ENCODE measurements around the gene KRT72. TPM values are rescaled to one million over a fixed set of nuclear protein-coding genes. Genes with fewer than 3 reads are reported as not detected.

The KRT72 gene
- total RNA-seq (10 to 100 TPM; 10.1 to 52.7 (median 28.7) TPM), total RNA-seq (0 to 54.7 (median 16.5) reads per million in 29 experiments)
- 22.7 TPM for total RNA-seq (2013)

GRCh38 chr12:52600941-52601481 lies at the start of gene KRT72:
TSS of gene KRT72 (minus strand) at chr12:52601463. CDS start at chr12:52601452, 11 bp downstream.
- no peak within 1 kb of the TSS for H3K27ac ChIP-seq (ENCODE audit: low read length)
- H3K9me3 ChIP-seq, result no peaks in the 10 kb centered on the region
- peaks cover 30 to 36% of the 10 kb centered on the region in 2 experiments for H3K4me1 ChIP-seq (ENCODE audit: control insufficient read depth in 1 of 2, extremely low read depth in 1 of 2, insufficient read depth in 2 of 2, low read length in 2 of 2)
- no peaks in the 10 kb centered on the region for H3K36me3 Mint-ChIP-seq
- WGBS (ENCODE audit: insufficient coverage), result 67% methylated on average over 48 of the region's 48 CpGs
- ATAC-seq (replicated peaks in 1 of 4) (no peak), DNase-seq (peak in 1 of 35 experiments; percentile 5)
- H3K27ac Mint-ChIP-seq, result peak within 1 kb of the TSS in 1 of 2 donors; percentile 70
- H3K4me3 ChIP-seq (ENCODE audit: control insufficient read depth in 1 of 2, extremely low read depth in 1 of 2, low read length in 1 of 2), result no peak within 1 kb of the TSS
- H3K27me3 ChIP-seq (replicated peaks in 1 of 2; ENCODE audit: control insufficient read depth in 2 of 2, extremely low read depth in 1 of 2, insufficient read depth in 2 of 2, low read length in 1 of 2), result peaks cover 0 to 15% of the 10 kb centered on the region in 2 experiments
- CTCF ChIA-PET, result no interaction called here
- POLR2A ChIA-PET, result no interaction called here
- peak within 1 kb of the TSS in 1 of 3 donors; percentile 58 for H3K4me3 Mint-ChIP-seq
- peaks cover 5 to 7% of the 10 kb centered on the region in 2 donors for H3K27me3 Mint-ChIP-seq
- peaks cover 46 to 59% (median 48%) of the 10 kb centered on the region in 3 donors for H3K4me1 Mint-ChIP-seq
- H3K36me3 ChIP-seq (ENCODE audit: control insufficient read depth in 2 of 2, extremely low read depth in 1 of 2, insufficient read depth in 1 of 2, low read length in 1 of 2), result no peaks in the 10 kb centered on the region
- no peaks in the 10 kb centered on the region for H3K9me3 Mint-ChIP-seq

GRCh38 chr12:52650520-52651081 lies 49.3 kb upstream of the KRT72 start:
- Histone ChIP-seq H3K27ac (ENCODE audit: low read length) (no peak overlapping the region), H3K36me3 (ENCODE audit: control insufficient read depth in 2 of 2, extremely low read depth in 1 of 2, insufficient read depth in 1 of 2, low read length in 1 of 2) (no peaks in the 10 kb centered on the region), H3K4me1 (ENCODE audit: control insufficient read depth in 1 of 2, extremely low read depth in 1 of 2, insufficient read depth in 2 of 2, low read length in 2 of 2) (peaks cover 38 to 44% of the 10 kb centered on the region in 2 experiments), H3K9me3 (no peaks in the 10 kb centered on the region), H3K4me3 (ENCODE audit: control insufficient read depth in 1 of 2, extremely low read depth in 1 of 2, low read length in 1 of 2) (no peak overlapping the region), H3K27me3 (replicated peaks in 1 of 2; ENCODE audit: control insufficient read depth in 2 of 2, extremely low read depth in 1 of 2, insufficient read depth in 2 of 2, low read length in 1 of 2) (peaks cover 0 to 14% of the 10 kb centered on the region in 2 experiments)
- Mint-ChIP-seq H3K36me3 (no peaks in the 10 kb centered on the region), H3K9me3 (peaks cover 0 to 4% (median 0%) of the 10 kb centered on the region in 3 donors), H3K4me3 (peak overlapping the region in 1 of 3 donors; percentile 42), H3K27ac (no peak overlapping the region), H3K4me1 (peaks cover 52 to 55% (median 53%) of the 10 kb centered on the region in 3 donors), H3K27me3 (peaks cover 0 to 2% of the 10 kb centered on the region in 2 donors)
- DNase-seq (no peak), ATAC-seq (replicated peaks in 1 of 4) (no peak)
- CTCF ChIA-PET, result no interaction called here
- 84% methylated on average over 9 of the region's 12 CpGs for WGBS (ENCODE audit: insufficient coverage)
- POLR2A ChIA-PET, result no interaction called here

GRCh38 chr12:52649066-52649465 lies 47.8 kb upstream of the KRT72 start:
- H3K27me3 ChIP-seq (replicated peaks in 1 of 2; ENCODE audit: control insufficient read depth in 2 of 2, extremely low read depth in 1 of 2, insufficient read depth in 2 of 2, low read length in 1 of 2), result peaks cover 0 to 8% of the 10 kb centered on the region in 2 experiments
- no peak overlapping the region for H3K27ac ChIP-seq (ENCODE audit: low read length)
- no peaks in the 10 kb centered on the region for H3K36me3 ChIP-seq (ENCODE audit: control insufficient read depth in 2 of 2, extremely low read depth in 1 of 2, insufficient read depth in 1 of 2, low read length in 1 of 2)
- ATAC-seq (replicated peaks in 1 of 4) (no peak), DNase-seq (no peak)
- H3K27ac Mint-ChIP-seq, result peak overlapping the region; percentile 68 to 71
- ChIA-PET CTCF (interaction anchor here in 1 of 2 donors (0.7 kb wide), 1 partner anchor 12 kb away, joined by 3 read pairs; no protein-coding TSS in a partner anchor), POLR2A (no interaction called here)
- peaks cover 3 to 5% (median 4%) of the 10 kb centered on the region in 3 donors for H3K9me3 Mint-ChIP-seq
- 57% methylated on average over 6 of the region's 6 CpGs for WGBS (ENCODE audit: insufficient coverage)
- peaks cover 4% of the 10 kb centered on the region for H3K36me3 Mint-ChIP-seq
- H3K4me1 ChIP-seq (ENCODE audit: control insufficient read depth in 1 of 2, extremely low read depth in 1 of 2, insufficient read depth in 2 of 2, low read length in 2 of 2), result peaks cover 53 to 54% of the 10 kb centered on the region in 2 experiments
- H3K4me3 Mint-ChIP-seq, result peak overlapping the region in 1 of 3 donors; percentile 1
- peaks cover 62 to 66% (median 65%) of the 10 kb centered on the region in 3 donors for H3K4me1 Mint-ChIP-seq
- H3K27me3 Mint-ChIP-seq, result no peaks in the 10 kb centered on the region
- H3K9me3 ChIP-seq, result no peaks in the 10 kb centered on the region
- no peak overlapping the region for H3K4me3 ChIP-seq (ENCODE audit: control insufficient read depth in 1 of 2, extremely low read depth in 1 of 2, low read length in 1 of 2)

DNA sequence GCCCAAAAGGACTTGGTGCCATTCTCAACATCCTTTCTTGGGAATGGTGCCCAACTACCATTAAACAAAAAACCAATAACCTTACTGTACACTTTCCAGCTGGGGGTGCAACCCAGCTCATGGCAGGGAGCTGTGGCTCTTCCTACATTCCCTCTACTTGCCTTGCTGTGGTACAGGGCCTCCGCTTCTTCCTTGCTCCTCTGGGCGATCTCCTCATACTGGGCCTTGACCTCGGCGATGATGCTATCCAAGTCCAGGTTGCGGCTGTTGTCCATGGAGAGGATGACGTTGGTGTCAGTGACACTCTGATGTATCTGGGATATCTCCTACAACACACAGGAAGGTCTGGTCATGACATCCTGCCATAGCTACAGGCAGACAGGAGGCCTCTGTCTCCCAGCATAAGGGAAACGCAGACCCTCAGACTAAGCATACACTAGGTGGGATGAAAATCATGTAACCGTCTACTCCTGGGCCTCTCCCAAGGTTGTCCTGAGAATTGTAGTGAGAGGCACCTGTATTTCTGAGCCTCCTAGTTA lies 46.8 kb upstream of the KRT72 start:
- peak overlapping the region; percentile 98 to 100 for H3K27ac Mint-ChIP-seq
- ChIA-PET CTCF (interaction anchor here in 1 of 2 donors (1.0 to 1.1 kb wide), 2 partner anchors 62 to 222 kb away, joined by 3 to 4 read pairs; no protein-coding TSS in a partner anchor), POLR2A (no interaction called here)
- DNase-seq, result no peak
- no peak overlapping the region for H3K27ac ChIP-seq (ENCODE audit: low read length)
- H3K27me3 Mint-ChIP-seq, result no peaks in the 10 kb centered on the region
- H3K4me3 ChIP-seq (ENCODE audit: control insufficient read depth in 1 of 2, extremely low read depth in 1 of 2, low read length in 1 of 2), result no peak overlapping the region
- H3K27me3 ChIP-seq (replicated peaks in 1 of 2; ENCODE audit: control insufficient read depth in 2 of 2, extremely low read depth in 1 of 2, insufficient read depth in 2 of 2, low read length in 1 of 2), result peaks cover 0 to 8% of the 10 kb centered on the region in 2 experiments
- ATAC-seq (replicated peaks in 1 of 4), result no peak
- peaks cover 63% of the 10 kb centered on the region in 2 experiments for H3K4me1 ChIP-seq (ENCODE audit: control insufficient read depth in 1 of 2, extremely low read depth in 1 of 2, insufficient read depth in 2 of 2, low read length in 2 of 2)
- H3K36me3 ChIP-seq (ENCODE audit: control insufficient read depth in 2 of 2, extremely low read depth in 1 of 2, insufficient read depth in 1 of 2, low read length in 1 of 2), result no peaks in the 10 kb centered on the region
- H3K9me3 ChIP-seq, result no peaks in the 10 kb centered on the region
- H3K4me3 Mint-ChIP-seq, result peak overlapping the region in 1 of 3 donors; percentile 74
- H3K4me1 Mint-ChIP-seq, result peaks cover 72 to 73% (median 72%) of the 10 kb centered on the region in 3 donors
- H3K9me3 Mint-ChIP-seq, result peaks cover 3 to 5% (median 4%) of the 10 kb centered on the region in 3 donors
- H3K36me3 Mint-ChIP-seq, result peaks cover 4% of the 10 kb centered on the region
- WGBS (ENCODE audit: insufficient coverage), result no CpG with 5 or more reads among the region's 8 CpGs

DNA sequence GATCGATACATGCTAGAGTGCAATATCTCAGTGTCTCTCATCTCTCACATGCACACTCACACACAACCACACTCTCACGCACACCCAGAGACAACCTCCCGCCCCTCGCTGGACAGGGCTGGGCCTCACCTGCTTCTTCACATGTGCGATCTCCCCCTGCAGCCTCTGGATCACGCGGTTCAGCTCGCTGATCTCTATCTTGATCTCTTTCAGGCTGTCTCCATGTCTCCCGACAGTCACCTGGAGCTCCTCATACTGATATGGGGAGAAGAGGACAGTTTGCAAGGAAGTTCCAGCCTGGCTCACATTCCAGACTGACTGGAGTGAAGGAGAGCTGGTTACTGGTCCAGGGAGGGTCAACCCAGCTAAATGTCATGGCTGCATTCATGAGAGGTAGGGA lies 46.3 kb upstream of the KRT72 start:
- H3K9me3 Mint-ChIP-seq, result peaks cover 3 to 5% (median 4%) of the 10 kb centered on the region in 3 donors
- DNase-seq (no peak), ATAC-seq (replicated peaks in 1 of 4) (no peak)
- no peaks in the 10 kb centered on the region for H3K9me3 ChIP-seq
- H3K4me3 ChIP-seq (ENCODE audit: control insufficient read depth in 1 of 2, extremely low read depth in 1 of 2, low read length in 1 of 2), result no peak overlapping the region
- ChIA-PET CTCF (interaction anchor here (0.5 to 1.1 kb wide), 3 partner anchors 59 to 223 kb away, joined by 3 to 4 read pairs (median 3); no protein-coding TSS in a partner anchor), POLR2A (no interaction called here)
- no peaks in the 10 kb centered on the region for H3K36me3 ChIP-seq (ENCODE audit: control insufficient read depth in 2 of 2, extremely low read depth in 1 of 2, insufficient read depth in 1 of 2, low read length in 1 of 2)
- H3K4me1 ChIP-seq (ENCODE audit: control insufficient read depth in 1 of 2, extremely low read depth in 1 of 2, insufficient read depth in 2 of 2, low read length in 2 of 2), result peaks cover 66 to 67% of the 10 kb centered on the region in 2 experiments
- H3K27ac ChIP-seq (ENCODE audit: low read length), result no peak overlapping the region
- peaks cover 77% of the 10 kb centered on the region in 3 donors for H3K4me1 Mint-ChIP-seq
- peak overlapping the region; percentile 98 to 100 for H3K27ac Mint-ChIP-seq
- peaks cover 0 to 8% of the 10 kb centered on the region in 2 experiments for H3K27me3 ChIP-seq (replicated peaks in 1 of 2; ENCODE audit: control insufficient read depth in 2 of 2, extremely low read depth in 1 of 2, insufficient read depth in 2 of 2, low read length in 1 of 2)
- H3K36me3 Mint-ChIP-seq, result peaks cover 4% of the 10 kb centered on the region
- H3K27me3 Mint-ChIP-seq, result no peaks in the 10 kb centered on the region
- 87% methylated on average over 9 of the region's 9 CpGs for WGBS (ENCODE audit: insufficient coverage)
- peak overlapping the region in 1 of 3 donors; percentile 74 for H3K4me3 Mint-ChIP-seq

GRCh38 chr12:52646613-52647012 lies 45.4 kb upstream of the KRT72 start:
- Histone ChIP-seq H3K36me3 (ENCODE audit: control insufficient read depth in 2 of 2, extremely low read depth in 1 of 2, insufficient read depth in 1 of 2, low read length in 1 of 2) (no peaks in the 10 kb centered on the region), H3K27me3 (replicated peaks in 1 of 2; ENCODE audit: control insufficient read depth in 2 of 2, extremely low read depth in 1 of 2, insufficient read depth in 2 of 2, low read length in 1 of 2) (peaks cover 0 to 5% of the 10 kb centered on the region in 2 experiments), H3K4me3 (ENCODE audit: control insufficient read depth in 1 of 2, extremely low read depth in 1 of 2, low read length in 1 of 2) (no peak overlapping the region), H3K4me1 (ENCODE audit: control insufficient read depth in 1 of 2, extremely low read depth in 1 of 2, insufficient read depth in 2 of 2, low read length in 2 of 2) (peaks cover 75 to 76% of the 10 kb centered on the region in 2 experiments), H3K9me3 (no peaks in the 10 kb centered on the region), H3K27ac (ENCODE audit: low read length) (peak overlapping the region; percentile 96)
- no peak for ATAC-seq (replicated peaks in 1 of 4)
- Mint-ChIP-seq H3K27ac (peak overlapping the region; percentile 98 to 100), H3K4me1 (peaks cover 87% of the 10 kb centered on the region in 3 donors), H3K27me3 (no peaks in the 10 kb centered on the region), H3K36me3 (peaks cover 4% of the 10 kb centered on the region), H3K4me3 (peak overlapping the region in 1 of 3 donors; percentile 74), H3K9me3 (peaks cover 3 to 5% (median 4%) of the 10 kb centered on the region in 3 donors)
- WGBS (ENCODE audit: insufficient coverage), result 91% methylated on average over 12 of the region's 12 CpGs
- POLR2A ChIA-PET, result no interaction called here
- no peak for DNase-seq
- CTCF ChIA-PET, result no interaction called here
